ENCODE data around the gene SRRM1. TPM values are rescaled to one million over a fixed set of nuclear protein-coding genes. Genes with fewer than 3 reads are reported as not detected.

The SRRM1 gene
- total and polyA plus RNA-seq, 2 of the 8 experiments (the other 6 are each of a cell fraction or from before 2014, with no cell fraction given) = 77.1 to 255 TPM

GRCh38 chr1:24721533-24721932 is 78.4 kb downstream of the SRRM1 start (continued):
- no peak for TF ChIP-seq SP2 (IDR thresholded peaks at IDR 0.05; ENCODE audit: low read length)
- TF ChIP-seq CHD7 (IDR thresholded peaks at IDR 0.05; ENCODE audit: insufficient replicate concordance, low read length) = no peak
- TF ChIP-seq CREB1 (IDR thresholded peaks at IDR 0.05) = no peak
- no peak for TF ChIP-seq EZH2 (IDR thresholded peaks at IDR 0.05; ENCODE audit: low read depth, low read length, severe bottlenecking)
- no peak for TF ChIP-seq POLR2A (IDR thresholded peaks at IDR 0.05; ENCODE audit: control extremely low read depth in 1 of 2, low read depth in 2 of 2, low read length in 2 of 2)
- no peak for TF ChIP-seq CBX5 (IDR thresholded peaks at IDR 0.05; ENCODE audit: low read depth, low read length)
- TF ChIP-seq CHD2 (IDR thresholded peaks at IDR 0.05; ENCODE audit: low read length) = no peak

All from H1 (cell line).